AG09319 (cell line): Measurements from ENCODE around the gene MSI2.
"Not testable (repeated sequence)": the region's sequence is repeated elsewhere in the genome, so short reads cannot be mapped to it uniquely, and the experiment has no call there.

Experiments
- DNase-seq: peaks from one replicate; pipeline ENCODE4 v3.0.0-alpha.2; 2010; ENCODE audit warnings: low read depth; ENCODE audit errors: extremely low read depth
- CTCF ChIP-seq: IDR thresholded peaks from 2 replicates; pipeline ENCODE4 v1.5.1; 2011; ENCODE audit warnings: low read depth, mild to moderate bottlenecking, inconsistent platforms, low read length, moderate library complexity

Gene MSI2

DNA sequence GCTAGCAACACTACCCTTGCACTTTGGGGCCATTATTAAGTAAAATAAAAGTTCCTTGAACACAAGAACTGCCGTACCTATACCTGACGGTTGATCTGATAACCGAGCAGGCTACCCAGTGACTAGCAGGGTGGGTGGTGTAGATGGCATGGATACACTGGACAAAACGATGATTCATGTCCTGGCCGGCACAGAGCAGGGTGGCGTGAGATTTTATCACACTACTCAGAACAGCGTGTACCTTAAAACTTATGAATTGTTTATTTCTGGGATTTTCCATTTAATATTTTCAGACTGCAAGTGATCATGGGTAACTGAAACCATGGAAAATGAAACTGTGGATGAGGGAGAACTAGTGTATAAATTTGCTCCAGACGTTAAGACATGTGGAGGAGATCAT is 41.0 kb upstream of the MSI2 start:
- no peak for TF ChIP-seq CTCF
- DNase-seq, result no peak

GRCh38 chr17:57221366-57222350 is 34.7 kb upstream of the MSI2 start:
- TF ChIP-seq CTCF, result no peak
- no peak for DNase-seq

DNA sequence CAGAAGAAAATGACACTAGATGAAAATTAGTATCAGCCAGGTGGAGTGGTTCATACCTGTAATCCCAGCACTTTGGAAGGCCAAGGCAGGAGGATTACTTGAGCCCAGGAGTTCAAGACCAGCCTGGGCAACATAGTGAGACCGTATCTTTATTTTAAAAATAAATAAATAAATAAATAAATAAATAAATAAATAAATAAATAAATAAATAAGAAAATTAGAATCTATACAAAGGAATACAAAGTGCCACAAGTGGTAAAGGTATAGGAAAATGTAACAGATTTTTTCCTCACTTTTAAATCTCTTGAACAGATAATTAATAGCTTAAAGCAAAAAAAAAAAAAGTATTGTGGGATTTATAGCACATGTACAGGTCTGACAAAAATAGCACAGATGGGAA is 33.9 kb upstream of the MSI2 start:
- DNase-seq, result not testable (repeated sequence)

DNA sequence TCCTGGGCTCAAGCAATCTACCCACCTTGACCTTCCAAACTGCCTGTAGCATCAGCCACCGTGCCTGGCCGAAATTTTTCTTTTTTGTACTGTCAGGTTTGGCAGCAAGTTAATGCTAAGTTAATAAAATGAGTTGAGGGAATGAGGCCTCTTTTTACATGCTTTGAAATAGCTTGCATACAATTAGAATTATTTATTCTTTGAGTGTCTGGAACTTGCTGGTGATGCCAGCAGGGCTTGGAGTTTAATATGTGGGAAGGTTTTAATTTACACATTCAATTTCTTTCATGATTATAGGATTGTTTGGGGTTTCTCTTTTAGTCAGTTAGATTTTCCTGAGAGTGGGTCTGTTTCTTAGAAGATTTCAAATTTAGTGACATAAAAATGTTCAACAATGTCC is 31.2 kb upstream of the MSI2 start:
- no peak for TF ChIP-seq CTCF
- no peak for DNase-seq

DNA sequence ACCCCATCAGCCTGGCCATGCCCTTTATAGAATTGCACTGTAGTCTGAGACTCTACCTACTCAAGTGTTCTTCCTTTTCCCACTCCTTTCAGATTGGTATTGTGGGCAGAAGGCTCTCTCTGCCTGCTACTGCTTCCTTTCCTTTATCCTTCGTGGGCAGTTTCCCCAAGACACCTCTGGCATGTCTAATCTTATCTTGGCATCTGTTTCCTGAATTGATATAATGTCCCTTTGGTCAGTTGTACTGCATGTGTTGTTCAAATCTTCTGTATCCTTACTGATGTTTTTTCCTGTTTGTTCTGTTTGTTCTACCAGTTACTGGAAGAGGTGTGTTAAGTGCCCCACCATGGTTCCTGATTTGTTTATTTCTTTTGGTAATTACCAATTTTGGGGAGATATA is 29.5 kb upstream of the MSI2 start:
- DNase-seq, result no peak
- TF ChIP-seq CTCF, result no peak

DNA sequence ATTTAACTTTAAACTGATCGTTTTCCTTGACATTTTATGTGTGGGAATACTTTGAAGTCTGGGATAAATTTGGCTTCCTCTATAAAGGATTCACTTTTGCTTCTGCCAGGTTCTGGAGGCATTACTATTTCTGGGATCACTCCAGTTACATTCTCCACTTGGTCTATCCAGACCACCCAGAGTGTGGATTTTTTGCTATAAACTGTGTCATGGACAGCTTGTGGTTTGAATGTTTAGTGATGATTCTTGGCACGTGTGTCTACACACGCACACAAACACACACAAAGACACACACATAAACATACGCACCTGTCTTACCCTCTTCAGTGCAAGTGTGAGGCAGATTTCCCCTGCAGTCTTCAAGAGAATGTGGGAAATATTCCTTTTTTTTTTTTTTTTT is 27.4 kb upstream of the MSI2 start:
- TF ChIP-seq CTCF, result no peak
- DNase-seq, result no peak

DNA sequence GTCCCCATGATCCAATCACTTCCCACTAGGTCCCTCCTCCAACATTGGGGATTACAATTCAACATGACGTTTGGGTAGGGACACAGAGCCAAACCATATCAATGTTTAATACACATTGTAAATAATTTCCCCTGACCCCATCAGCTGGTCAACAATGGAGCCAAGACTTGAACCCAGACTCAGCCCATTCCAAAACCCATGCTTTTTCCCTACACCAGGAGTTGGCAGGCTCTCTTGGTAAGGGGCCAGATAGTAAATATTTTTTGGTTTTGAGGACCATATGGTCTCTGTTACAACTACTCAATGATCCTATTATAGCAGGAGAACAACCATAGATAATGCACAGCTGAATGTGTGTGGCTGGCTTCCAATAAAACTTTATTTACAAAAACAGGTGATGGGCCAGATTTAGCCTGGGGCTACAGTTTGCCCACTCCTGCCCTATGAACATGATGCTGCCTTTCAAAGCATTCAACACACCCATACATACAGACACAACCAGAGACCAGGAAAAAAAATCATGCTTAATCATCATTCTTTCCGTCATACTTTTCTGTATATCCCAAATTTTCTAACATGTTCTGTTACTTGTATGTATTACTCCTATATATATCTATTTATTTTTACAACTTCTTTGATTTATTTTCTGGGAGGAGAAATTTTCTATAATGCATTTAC is 22.1 kb upstream of the MSI2 start:
- no peak for DNase-seq

More for the DNA sequence above, 22.1 kb upstream of the MSI2 start:
- TF ChIP-seq CTCF, result no peak
